Sigmoid colon (tissue), 4 donors: ENCODE data around the gene S100A14.

ENCODE experiments used
- CTCF ChIP-seq, 4 experiments: fragments of 450-650 bp in 3 of 4; fragments of 200-600 bp in 1 of 4; IDR thresholded peaks; one replicate each; pipeline ENCODE4 v1.5.1; 2016 to 2019; ENCODE audit warnings: antibody characterized with exemption in 4 of 4, mild to moderate bottlenecking in 3 of 4, moderate library complexity in 2 of 4
- EP300 ChIP-seq, 4 donors: sonication (generic); formaldehyde crosslinking; IDR thresholded peaks; one replicate each; pipeline ENCODE4 v1.6.1; 2017; ENCODE audit warnings: antibody characterized with exemption in 4 of 4
- POLR2A ChIP-seq, 2 donors: fragments of 450-650 bp; IDR thresholded peaks; one replicate each; pipeline ENCODE4 v1.6.1; 2016; ENCODE audit warnings: antibody characterized with exemption in 2 of 2, mild to moderate bottlenecking in 2 of 2, moderate library complexity in 2 of 2
- POLR2AphosphoS5 ChIP-seq, 4 donors: sonication (generic); formaldehyde crosslinking; IDR thresholded peaks; one replicate each; pipeline ENCODE4 v1.6.1; 2017; ENCODE audit warnings: antibody characterized with exemption in 4 of 4

- TF ChIP-seq CTCF (IDR thresholded peaks at IDR 0.05) (peak in 1 of 4 experiments; percentile 16), POLR2A (IDR thresholded peaks at IDR 0.05) (peak; percentile 51 to 53), POLR2AphosphoS5 (IDR thresholded peaks at IDR 0.05) (peak; percentile 66 to 86 (median 80)), EP300 (IDR thresholded peaks at IDR 0.05) (peak in 1 of 4 donors; percentile 39)
Observed at GRCh38 chr1:153658400-153659174, 42.5 kb upstream of the S100A14 start, which contains the start of gene SNAPIN.
